ENCODE measurements around the gene BACE2. TPM values are rescaled to one million over a fixed set of nuclear protein-coding genes. Genes with fewer than 3 reads are reported as not detected.
A peak's percentile ranks its signal among the peaks of the same experiment; 100 is the strongest.

The BACE2 gene
- total RNA-seq, 6 experiments from 2014 or later = 4.3 to 7.9 (median 5.4) TPM

- WGBS (ENCODE audit: insufficient coverage, low coverage, low lambda C conversion rate, missing lambda C conversion rate) = 77% methylated on average over 4 of the region's 4 CpGs
- Histone ChIP-seq H3K27me3 (no peaks in the 10 kb centered on the region), H3K4me1 (no peaks in the 10 kb centered on the region), H3K4me3 (no peak overlapping the region), H3K36me3 (no peaks in the 10 kb centered on the region), H3K27ac (no peak overlapping the region), H3K9me3 (no peaks in the 10 kb centered on the region)
- TF ChIP-seq CTCF (IDR thresholded peaks at IDR 0.05) (no peak), POLR2A (IDR thresholded peaks at IDR 0.05) (no peak)
- intact Hi-C loops (cut with DNase I) = no loop called here
- ATAC-seq = no peak
- DNase-seq = no peak
Measured at GRCh38 chr21:41164052-41164451, 3.9 kb upstream of the BACE2 start.

GRCh38 chr21:41164981-41165655 is 2.8 kb upstream of the BACE2 start:
- Histone ChIP-seq H3K9me3 (no peaks in the 10 kb centered on the region), H3K4me3 (no peak overlapping the region), H3K27me3 (no peaks in the 10 kb centered on the region), H3K4me1 (no peaks in the 10 kb centered on the region), H3K36me3 (no peaks in the 10 kb centered on the region), H3K27ac (no peak overlapping the region)
- ATAC-seq (no peak), DNase-seq (peak in 1 of 3 donors; percentile 34)
- TF ChIP-seq POLR2A (IDR thresholded peaks at IDR 0.05) (no peak), CTCF (IDR thresholded peaks at IDR 0.05) (no peak)
- 50% methylated on average over 11 of the region's 11 CpGs for WGBS (ENCODE audit: insufficient coverage, low coverage, low lambda C conversion rate, missing lambda C conversion rate)
- intact Hi-C loops (cut with DNase I) = no loop called here

- intact Hi-C loops (cut with DNase I) = no loop called here
- H3K4me3 ChIP-seq = peak overlapping the region; percentile 42 to 56 (median 43)
- no peaks in the 10 kb centered on the region for H3K9me3 ChIP-seq
- ATAC-seq = no peak
- H3K27ac ChIP-seq = peak overlapping the region; percentile 44 to 82 (median 67)
- TF ChIP-seq POLR2A (IDR thresholded peaks at IDR 0.05) (no peak), CTCF (IDR thresholded peaks at IDR 0.05) (no peak)
- no peak for DNase-seq
- WGBS (ENCODE audit: insufficient coverage, low coverage, low lambda C conversion rate, missing lambda C conversion rate) = 19% methylated on average over 11 of the region's 14 CpGs
- H3K27me3 ChIP-seq = no peaks in the 10 kb centered on the region
- H3K36me3 ChIP-seq = no peaks in the 10 kb centered on the region
- no peaks in the 10 kb centered on the region for H3K4me1 ChIP-seq
Measured at GRCh38 chr21:41166884-41167283, 1.1 kb upstream of the BACE2 start.

- DNase-seq (peak in 2 of 3 donors; percentile 46 to 60), ATAC-seq (peak; percentile 26 to 52 (median 30))
- TF ChIP-seq POLR2A (IDR thresholded peaks at IDR 0.05) = no peak
- no peak for TF ChIP-seq CTCF (IDR thresholded peaks at IDR 0.05)
- H3K27me3 ChIP-seq = no peaks in the 10 kb centered on the region
- 2% methylated on average over 20 of the region's 75 CpGs for WGBS (ENCODE audit: insufficient coverage, low coverage, low lambda C conversion rate, missing lambda C conversion rate)
- H3K4me3 ChIP-seq = peak overlapping the region; percentile 29 to 56 (median 43)
- H3K4me1 ChIP-seq = no peaks in the 10 kb centered on the region
- no peaks in the 10 kb centered on the region for H3K9me3 ChIP-seq
- peak overlapping the region; percentile 44 to 70 (median 67) for H3K27ac ChIP-seq
- no peaks in the 10 kb centered on the region for H3K36me3 ChIP-seq
- intact Hi-C loops (cut with DNase I) = no loop called here
Measured at GRCh38 chr21:41168391-41169257, 664 bp downstream of the BACE2 start.

All from right lobe of liver (tissue), 6 donors.